GM12878 (cell line): ENCODE results near the gene CLK1. TPM values are rescaled to one million over a fixed set of nuclear protein-coding genes. Genes with fewer than 3 reads are reported as not detected.

Experiments
- ATAC-seq: fragments of 200-7000 bp; cut with Tn5 transposase; 3 replicates; pipeline ENCODE4 v1.9.1; 2020; ENCODE audit warnings: mild to moderate bottlenecking, moderate library complexity
- BruUV-seq: library from RNA; stranded (reverse); fragments of 400-500 nt; replicated peaks from 2 replicates; lab custom pipeline; 2021; lab: Mats Ljungman, UMichigan
- CTCF ChIA-PET: fragments of 300-600 bp; sonication (Branson Sonifier 250); formaldehyde crosslinking; extraction: SDS; loops from one replicate; lab custom pipeline; 2021; ENCODE audit warnings: inconsistent platforms; lab: Yijun Ruan, JAX
- POLR2A ChIA-PET: fragments of 350-600 bp; formaldehyde crosslinking; extraction: SDS; loops from one replicate; lab custom pipeline; 2021; ENCODE audit warnings: inconsistent platforms; lab: Charles Lee
- RAD21 ChIA-PET: fragments of 300-600 bp; sonication (Branson Sonifier 250); formaldehyde crosslinking; loops from one replicate; lab custom pipeline; 2023; ENCODE audit warnings: antibody characterized with exemption; ENCODE audit not compliant: unreplicated experiment; lab: Charles Lee
- SMC1A ChIA-PET: fragments of 300-600 bp; sonication (Branson Sonifier 250); formaldehyde crosslinking; loops from one replicate; lab custom pipeline; 2023; ENCODE audit not compliant: unreplicated experiment, uncharacterized antibody; lab: Charles Lee
- DNase-seq: peaks from one replicate; pipeline ENCODE4 v3.0.0-alpha.2; 2011; ENCODE audit warnings: low read depth, low spot score
- FAIRE-seq: peaks from 3 replicates; lab custom pipeline; 2011; peaks lifted over from hg19 to GRCh38; lab: Jason Lieb, UNC
- H2AFZ ChIP-seq: 2 replicates; pipeline ENCODE4 v1.6.0; 2011; ENCODE audit warnings: low read depth, low read length, control low read depth; ENCODE audit not compliant: control insufficient read depth
- H3K27ac ChIP-seq: 2 replicates; pipeline ENCODE4 v1.5.1; 2011; ENCODE audit warnings: control low read depth; ENCODE audit not compliant: control insufficient read depth, insufficient read depth
- H3K27me3 ChIP-seq, 2 experiments: replicated peaks in 1 of 2; 2 replicates each; pipeline versions ENCODE4 v1.6.0 to v1.6.1; 2011; ENCODE audit warnings: low read length in 1 of 2; ENCODE audit not compliant: control insufficient read depth in 2 of 2, insufficient read depth in 2 of 2
- H3K36me3 ChIP-seq, 2 experiments: 2 replicates each; pipeline ENCODE4 v1.5.1; 2011; ENCODE audit warnings: low read length in 1 of 2; ENCODE audit not compliant: control insufficient read depth in 2 of 2, insufficient read depth in 2 of 2
- H3K4me1 ChIP-seq: 2 replicates; pipeline ENCODE4 v1.6.1; 2011; ENCODE audit warnings: mild to moderate bottlenecking, low read length, moderate library complexity, mixed read lengths; ENCODE audit not compliant: control insufficient read depth, insufficient read depth
- H3K4me2 ChIP-seq: 2 replicates; pipeline ENCODE4 v1.6.0; 2011; ENCODE audit warnings: control low read depth; ENCODE audit not compliant: control insufficient read depth, insufficient read depth
- H3K4me3 ChIP-seq: fragments of 200-600 bp; sonication (generic); 2 replicates; pipeline ENCODE4 v1.5.1; 2016
- H3K79me2 ChIP-seq: 2 replicates; pipeline ENCODE4 v1.6.0; 2011; ENCODE audit warnings: low read length; ENCODE audit not compliant: control insufficient read depth, insufficient read depth
- H3K9ac ChIP-seq: 2 replicates; pipeline ENCODE4 v1.8.0; 2011; ENCODE audit warnings: low read length, control low read depth, mixed read lengths; ENCODE audit not compliant: control insufficient read depth, insufficient read depth
- H3K9me3 ChIP-seq: replicated peaks from 3 replicates; pipeline ENCODE4 v1.5.1; 2011; ENCODE audit warnings: mild to moderate bottlenecking, low read length; ENCODE audit not compliant: control insufficient read depth, insufficient read depth
- H4K20me1 ChIP-seq: 2 replicates; pipeline ENCODE4 v1.6.0; 2011; ENCODE audit not compliant: control insufficient read depth, insufficient read depth
- BCL11A ChIP-seq: IDR thresholded peaks from 2 replicates; pipeline ENCODE4 v1.6.1; 2011; ENCODE audit warnings: low read depth, low read length
- CHD2 ChIP-seq: IDR thresholded peaks from 2 replicates; pipeline ENCODE4 v1.6.1; 2011; ENCODE audit warnings: low read depth, low read length, improper control_type of control experiment, borderline replicate concordance
- LARP7 ChIP-seq: fragments of 450-650 bp; IDR thresholded peaks from 2 replicates; pipeline ENCODE4 v1.6.1; 2017; ENCODE audit warnings: mild to moderate bottlenecking
- MEF2B ChIP-seq: fragments of 450-650 bp; IDR thresholded peaks from 2 replicates; pipeline ENCODE4 v1.6.1; 2018; ENCODE audit warnings: mild to moderate bottlenecking, moderate library complexity; ENCODE audit not compliant: partially characterized antibody, poor library complexity, severe bottlenecking
- MXI1 ChIP-seq: fragments of 150-350 bp; IDR thresholded peaks from 2 replicates; pipeline ENCODE4 v1.6.1; 2011; ENCODE audit warnings: low read depth, mild to moderate bottlenecking, inconsistent platforms, low read length, improper control_type of control experiment
- NFXL1 ChIP-seq: fragments of 450-650 bp; IDR thresholded peaks from 2 replicates; pipeline ENCODE4 v1.6.1; 2017; ENCODE audit warnings: antibody characterized with exemption, mild to moderate bottlenecking, borderline replicate concordance
- SUPT20H ChIP-seq: IDR thresholded peaks from 2 replicates; pipeline ENCODE4 v1.6.1; 2011; ENCODE audit warnings: low read depth, mild to moderate bottlenecking, low read length, moderate library complexity, borderline replicate concordance; ENCODE audit not compliant: control insufficient read depth
- TAF1 ChIP-seq: IDR thresholded peaks from 2 replicates; pipeline ENCODE4 v1.6.1; 2011; ENCODE audit warnings: mild to moderate bottlenecking, low read depth, low read length, borderline replicate concordance
- TBL1XR1 ChIP-seq: IDR thresholded peaks from 2 replicates; pipeline ENCODE4 v1.6.1; 2012; ENCODE audit warnings: low read depth, low read length, improper control_type of control experiment
- USF1 ChIP-seq: IDR thresholded peaks from 2 replicates; pipeline ENCODE4 v1.6.1; 2011; ENCODE audit warnings: borderline replicate concordance, low read depth, mild to moderate bottlenecking, moderate library complexity, mixed read lengths, low read length; ENCODE audit not compliant: insufficient read depth; ENCODE audit errors: extremely low read length
- WGBS: methylation state at CpG from one replicate; pipeline ENCODE4 v1.1.6; 2016; ENCODE audit warnings: low lambda C conversion rate; ENCODE audit not compliant: insufficient replicate concordance, insufficient coverage; ENCODE audit errors: missing lambda C conversion rate; 5-methylcytosine and 5-hydroxymethylcytosine counted together
- in situ Hi-C: fragments of 300-500 bp; cut with MboI; formaldehyde crosslinking; loops from 9 replicates; pipeline ENCODE4 v1.14.3; 2018; ENCODE audit warnings: mixed read lengths
- intact Hi-C: fragments of 100-400 bp; cut with micrococcal nuclease; formaldehyde crosslinking; loops from one replicate; pipeline ENCODE4 v1.14.2; 2022; ENCODE audit not compliant: unreplicated experiment
- polyA plus RNA-seq, 11 experiments: library from polyadenylated mRNA; depleted of rRNA in 4 of 11; unstranded in 6 of 11; stranded (reverse) in 5 of 11; fragments of >200 nt; fragmentation: Nextera tagmentation in 4 of 11; fragmentation: Illumina TruSeq in 1 of 11; extraction: Ambion mirVana in 4 of 11; extraction: Trizol in 1 of 11; gene quantifications; 1 replicate in 1 of 11; 2 replicates in 10 of 11; pipeline versions ENCODE4 v1.2.1 to v1.2.3, GENCODE V29; 2011 to 2016; ENCODE audit warnings: inconsistent platforms in 2 of 11, missing spikeins in 2 of 11, low read depth in 1 of 11
- total RNA-seq, 4 experiments: library from RNA; depleted of rRNA in 3 of 4; stranded (reverse); fragments of >200 nt in 3 of 4; fragmentation: Illumina TruSeq in 1 of 4; extraction: Trizol in 1 of 4; gene quantifications; 2 replicates each; pipeline versions ENCODE4 v1.2.1 to v1.2.3, GENCODE V29; 2013 to 2021
- TF ChIP-seq, protein P1 (sequence below): fragments of 450-650 bp; IDR thresholded peaks from 2 replicates; pipeline ENCODE4 v1.6.1; 2017; ENCODE audit warnings: borderline replicate concordance

CLK1 gene
- total and polyA plus RNA-seq, 10 of the 15 experiments (the other 5 are each of a cell fraction or from before 2014, with no cell fraction given), result 61.2 to 221 (median 80.1) TPM

GRCh38 chr2:200847939-200848338, 16.5 kb downstream of the CLK1 start:
- FAIRE-seq (no peak), DNase-seq (no peak), ATAC-seq (no peak)
- CTCF ChIA-PET, result interaction anchor here (2.0 kb wide), 1 partner anchor 29 kb away, joined by 6 read pairs; no protein-coding TSS in a partner anchor
- H3K79me2 ChIP-seq, result no peaks in the 10 kb centered on the region
- no peak overlapping the region for H3K4me3 ChIP-seq
- H3K27ac ChIP-seq, result no peak overlapping the region
- SMC1A ChIA-PET, result interaction anchor here (0.6 to 1.6 kb wide), 5 partner anchors 15 to 133 kb away, joined by 3 to 5 read pairs (median 4); partner anchors contain the start of gene CLK1
- RAD21 ChIA-PET, result interaction anchor here (0.7 to 1.2 kb wide), 2 partner anchors 10 to 392 kb away, joined by 3 to 4 read pairs; no protein-coding TSS in a partner anchor
- BruUV-seq, result no TSS peak
- no peak overlapping the region for H2AFZ ChIP-seq
- H3K4me2 ChIP-seq, result no peak overlapping the region
- in situ Hi-C loops (no loop called here), intact Hi-C loops (no loop called here)
- POLR2A ChIA-PET, result interaction anchor here (0.7 kb wide), 1 partner anchor 578 kb away, joined by 5 read pairs; no protein-coding TSS in a partner anchor
- no peak overlapping the region for H3K9ac ChIP-seq
- H3K9me3 ChIP-seq, result no peaks in the 10 kb centered on the region
- no peaks in the 10 kb centered on the region for H4K20me1 ChIP-seq
- H3K36me3 ChIP-seq, result peaks cover 10 to 13% of the 10 kb centered on the region in 2 experiments
- no peaks in the 10 kb centered on the region for H3K27me3 ChIP-seq
- WGBS, result 75% methylated on average over 4 of the region's 4 CpGs
- H3K4me1 ChIP-seq, result no peaks in the 10 kb centered on the region
- TF ChIP-seq MXI1 (no peak), BCL11A (no peak), USF1 (no peak), MEF2B (no peak), CHD2 (no peak), NFXL1 (no peak), SUPT20H (no peak), LARP7 (no peak), TAF1 (no peak), TBL1XR1 (no peak)
- TF ChIP-seq, protein P1, sequence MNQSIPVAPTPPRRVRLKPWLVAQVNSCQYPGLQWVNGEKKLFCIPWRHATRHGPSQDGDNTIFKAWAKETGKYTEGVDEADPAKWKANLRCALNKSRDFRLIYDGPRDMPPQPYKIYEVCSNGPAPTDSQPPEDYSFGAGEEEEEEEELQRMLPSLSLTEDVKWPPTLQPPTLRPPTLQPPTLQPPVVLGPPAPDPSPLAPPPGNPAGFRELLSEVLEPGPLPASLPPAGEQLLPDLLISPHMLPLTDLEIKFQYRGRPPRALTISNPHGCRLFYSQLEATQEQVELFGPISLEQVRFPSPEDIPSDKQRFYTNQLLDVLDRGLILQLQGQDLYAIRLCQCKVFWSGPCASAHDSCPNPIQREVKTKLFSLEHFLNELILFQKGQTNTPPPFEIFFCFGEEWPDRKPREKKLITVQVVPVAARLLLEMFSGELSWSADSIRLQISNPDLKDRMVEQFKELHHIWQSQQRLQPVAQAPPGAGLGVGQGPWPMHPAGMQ, result no peak; the same call in 1 of the 2 replicates
